ENCODE data around the gene TGFBR3.

GRCh38 chr1:91881280-91881679, 4.7 kb downstream of the TGFBR3 start:
- TF ChIP-seq EZH2phosphoT487 (IDR thresholded peaks at IDR 0.05; ENCODE audit: insufficient read depth, low read depth) (no peak), EZH2 (IDR thresholded peaks at IDR 0.05; ENCODE audit: insufficient read depth, poor library complexity, severe bottlenecking) (no peak)

All from GM23248 (cell line).